MG63 (cell line): ENCODE data around the gene DCLK1. TPM values are rescaled to one million over a fixed set of nuclear protein-coding genes. Genes with fewer than 3 reads are reported as not detected.

Source experiments
- DNase-seq: peaks from one replicate; pipeline ENCODE4 v3.0.0-alpha.2; 2020
- H3K27me3 ChIP-seq: fragments of 250-450 bp; sonication (Bioruptor Pico); 2 replicates; pipeline ENCODE4 v1.5.1; 2020; ENCODE audit warnings: mild to moderate bottlenecking, moderate library complexity
- H3K36me3 ChIP-seq: fragments of 250-450 bp; sonication (Bioruptor Pico); 2 replicates; pipeline ENCODE4 v1.5.1; 2020; ENCODE audit warnings: mild to moderate bottlenecking, moderate library complexity
- H3K4me3 ChIP-seq: fragments of 250-450 bp; sonication (Bioruptor Pico); 2 replicates; pipeline ENCODE4 v1.5.1; 2020; ENCODE audit warnings: mild to moderate bottlenecking, moderate library complexity
- H3K9me3 ChIP-seq: fragments of 250-450 bp; sonication (Bioruptor Pico); 2 replicates; pipeline ENCODE4 v1.5.1; 2020; ENCODE audit warnings: mild to moderate bottlenecking, moderate library complexity
- total RNA-seq: library from RNA; depleted of rRNA; stranded (reverse); fragments of >200 nt; shearing (Covaris generic); gene quantifications from 2 replicates; pipeline ENCODE4 v1.2.3, GENCODE V29; 2014; ENCODE audit warnings: low replicate concordance

The DCLK1 gene
- total RNA-seq, 1 experiment from 2014 or later = 7.0 TPM

GRCh38 chr13:35836446-35836845 is 294.7 kb downstream of the DCLK1 start:
- no peak for DNase-seq

DNA sequence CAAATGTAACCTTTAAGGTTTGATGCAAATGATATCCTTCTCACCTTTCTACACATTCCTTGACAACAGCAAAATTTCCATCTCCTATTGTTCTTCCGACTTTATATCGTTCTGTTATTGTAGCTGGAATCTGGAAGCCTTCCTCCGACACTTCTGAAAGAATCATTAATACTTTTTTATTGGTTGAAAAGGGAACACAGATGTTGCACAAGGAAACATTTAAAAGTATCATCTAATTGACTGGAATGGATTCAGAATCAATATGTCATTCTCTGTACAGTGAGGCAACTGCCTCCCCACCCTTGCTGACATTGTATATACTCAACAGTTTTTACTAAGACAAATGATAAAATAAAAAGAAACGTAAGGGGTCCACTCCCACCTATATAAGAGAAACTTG is 295.2 kb downstream of the DCLK1 start:
- DNase-seq = no peak
- Histone ChIP-seq H3K9me3 (no peaks in the 10 kb centered on the region), H3K4me3 (no peak overlapping the region), H3K27me3 (no peaks in the 10 kb centered on the region), H3K36me3 (no peaks in the 10 kb centered on the region)

More at GRCh38 chr13:35836446-35836845, 294.7 kb downstream of the DCLK1 start:
- H3K27me3 ChIP-seq = no peaks in the 10 kb centered on the region
- H3K9me3 ChIP-seq = no peaks in the 10 kb centered on the region
- no peaks in the 10 kb centered on the region for H3K36me3 ChIP-seq
- no peak overlapping the region for H3K4me3 ChIP-seq

DNA sequence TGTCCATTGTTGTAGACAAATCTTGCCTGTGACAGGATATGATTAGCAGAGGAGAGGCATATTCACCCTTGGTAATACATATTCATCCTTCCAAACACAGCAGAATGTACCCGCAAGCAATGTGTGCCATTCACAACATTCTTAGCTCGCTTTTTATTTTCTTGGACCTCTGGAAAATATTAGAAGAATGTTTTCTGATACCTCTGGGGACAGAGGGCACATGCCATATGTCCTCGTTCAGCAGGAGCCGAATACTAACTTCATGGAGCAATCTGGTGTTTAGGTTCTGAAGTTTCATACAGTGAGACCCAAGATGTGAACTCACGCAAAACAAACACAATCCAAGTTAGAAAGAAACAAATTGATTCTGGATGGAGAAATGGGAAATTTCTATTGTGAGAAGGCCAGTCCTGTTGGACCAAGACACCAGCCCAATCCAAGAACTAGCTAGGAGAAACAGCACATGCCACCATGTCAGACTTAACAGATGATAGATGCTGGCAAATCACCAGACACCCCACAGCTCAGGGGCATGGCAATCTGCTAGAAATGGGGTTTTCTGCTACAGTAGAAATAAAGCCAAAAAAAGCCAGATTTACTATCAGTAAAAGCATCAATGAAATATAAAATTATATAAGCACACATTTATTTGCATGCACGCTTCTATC is 297.4 kb downstream of the DCLK1 start:
- H3K36me3 ChIP-seq = no peaks in the 10 kb centered on the region
- no peak overlapping the region for H3K4me3 ChIP-seq
- DNase-seq = no peak
- no peaks in the 10 kb centered on the region for H3K27me3 ChIP-seq
- H3K9me3 ChIP-seq = no peaks in the 10 kb centered on the region

- DNase-seq = no peak
- H3K9me3 ChIP-seq = no peaks in the 10 kb centered on the region
- H3K4me3 ChIP-seq = no peak overlapping the region
- H3K36me3 ChIP-seq = no peaks in the 10 kb centered on the region
- H3K27me3 ChIP-seq = no peaks in the 10 kb centered on the region
Observed at GRCh38 chr13:35833031-35833430, 298.2 kb downstream of the DCLK1 start.

DNA sequence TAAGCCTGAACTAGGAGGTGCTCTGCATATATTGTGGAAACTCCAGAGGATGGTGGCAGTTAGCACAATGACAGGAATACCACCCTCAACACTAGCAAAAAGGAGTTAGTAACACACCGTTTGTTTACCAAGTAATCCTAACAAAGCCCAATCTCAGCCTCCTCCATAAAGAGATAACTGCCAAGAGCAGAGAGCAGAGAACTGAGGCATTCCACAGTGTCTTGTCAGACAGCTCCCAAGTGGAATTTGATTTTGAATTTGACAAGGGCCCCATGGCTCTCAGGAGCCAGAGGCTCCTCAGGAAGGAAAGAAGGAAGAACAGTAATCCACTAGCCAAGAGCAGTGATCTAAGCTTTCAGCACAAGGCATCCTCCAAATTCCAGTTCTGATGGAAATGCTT is 298.6 kb downstream of the DCLK1 start:
- Histone ChIP-seq H3K4me3 (no peak overlapping the region), H3K27me3 (no peaks in the 10 kb centered on the region), H3K9me3 (no peaks in the 10 kb centered on the region), H3K36me3 (no peaks in the 10 kb centered on the region)
- no peak for DNase-seq

DNA sequence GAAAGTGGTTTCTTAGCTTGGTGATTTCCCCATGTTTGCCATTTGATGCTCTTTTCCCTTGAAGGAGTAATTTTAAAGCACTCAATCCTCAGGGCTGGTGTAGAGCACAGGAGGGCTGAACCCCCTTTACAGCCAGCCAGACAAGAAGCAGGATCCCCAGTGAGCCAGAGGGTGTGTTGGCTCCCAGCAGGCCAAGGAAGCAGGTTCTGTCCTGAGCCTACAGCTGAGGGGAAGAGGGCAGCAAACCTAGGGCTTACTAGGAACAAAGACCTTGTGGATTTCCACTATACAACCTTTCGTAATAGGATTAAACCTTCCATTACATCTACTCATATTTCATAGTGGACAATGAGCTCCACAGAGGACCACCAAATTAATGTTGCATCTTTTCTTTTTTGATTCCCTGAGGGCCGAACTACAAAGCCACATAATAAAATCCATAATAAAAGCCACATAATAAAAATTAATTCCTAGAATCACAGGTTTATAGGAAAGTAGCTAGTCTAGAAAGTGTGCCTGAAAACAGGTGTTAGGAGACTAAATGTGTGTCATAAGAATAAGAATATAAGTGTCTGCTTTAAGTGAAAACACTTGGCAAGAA is 300.2 kb downstream of the DCLK1 start:
- Histone ChIP-seq H3K9me3 (no peaks in the 10 kb centered on the region), H3K4me3 (no peak overlapping the region), H3K27me3 (no peaks in the 10 kb centered on the region), H3K36me3 (no peaks in the 10 kb centered on the region)
- DNase-seq = no peak

- Histone ChIP-seq H3K4me3 (no peak overlapping the region), H3K9me3 (no peaks in the 10 kb centered on the region), H3K27me3 (no peaks in the 10 kb centered on the region), H3K36me3 (no peaks in the 10 kb centered on the region)
- no peak for DNase-seq
Observed at GRCh38 chr13:35826626-35827254, 304.4 kb downstream of the DCLK1 start.

DNA sequence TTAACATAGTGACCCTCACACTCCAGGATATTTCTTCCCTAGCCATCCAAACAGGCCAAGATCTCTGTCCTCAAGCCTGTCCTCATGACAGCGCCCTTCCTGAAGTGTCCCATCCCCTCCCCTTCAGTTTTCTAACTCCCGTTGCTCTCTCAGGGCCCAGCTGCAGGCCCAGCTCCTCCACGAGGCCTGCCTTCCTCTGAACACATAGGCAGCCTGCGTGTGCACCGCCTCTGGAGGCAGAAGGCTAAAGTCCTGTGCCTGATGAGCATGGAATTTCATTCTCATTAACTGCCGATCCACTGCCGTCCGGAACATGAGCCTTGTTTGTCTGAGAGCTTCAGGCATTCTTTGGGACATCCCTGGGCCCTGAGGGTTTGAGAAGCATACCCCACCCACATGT is 306.4 kb downstream of the DCLK1 start:
- DNase-seq = no peak

DNA sequence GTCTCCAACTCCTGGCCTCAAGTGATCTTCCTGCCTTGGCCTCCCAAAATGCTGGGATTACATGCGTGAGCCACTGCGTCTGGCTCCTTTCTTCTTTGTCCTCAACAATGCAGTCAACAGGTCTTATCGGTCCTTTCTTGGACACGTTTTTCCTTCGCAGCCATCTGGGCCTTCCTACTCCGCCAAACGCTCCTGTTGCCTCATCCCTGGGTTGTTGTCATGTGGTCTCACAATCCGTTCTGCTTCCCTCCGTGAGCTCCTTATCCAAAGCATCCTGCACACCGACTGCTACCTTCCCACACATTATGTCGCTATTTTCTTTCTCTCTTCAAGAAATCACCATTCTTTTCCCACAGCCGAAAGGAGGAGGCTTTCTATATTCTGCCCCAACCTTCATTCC is 306.8 kb downstream of the DCLK1 start:
- no peaks in the 10 kb centered on the region for H3K9me3 ChIP-seq
- H3K4me3 ChIP-seq = no peak overlapping the region
- H3K27me3 ChIP-seq = no peaks in the 10 kb centered on the region
- H3K36me3 ChIP-seq = no peaks in the 10 kb centered on the region
- DNase-seq = no peak

More for the DNA sequence above, 306.4 kb downstream of the DCLK1 start:
- Histone ChIP-seq H3K27me3 (no peaks in the 10 kb centered on the region), H3K9me3 (no peaks in the 10 kb centered on the region), H3K36me3 (no peaks in the 10 kb centered on the region), H3K4me3 (no peak overlapping the region)

GRCh38 chr13:35822666-35823065 is 308.5 kb downstream of the DCLK1 start:
- Histone ChIP-seq H3K9me3 (no peaks in the 10 kb centered on the region), H3K27me3 (no peaks in the 10 kb centered on the region), H3K4me3 (no peak overlapping the region), H3K36me3 (no peaks in the 10 kb centered on the region)
- no peak for DNase-seq

DNA sequence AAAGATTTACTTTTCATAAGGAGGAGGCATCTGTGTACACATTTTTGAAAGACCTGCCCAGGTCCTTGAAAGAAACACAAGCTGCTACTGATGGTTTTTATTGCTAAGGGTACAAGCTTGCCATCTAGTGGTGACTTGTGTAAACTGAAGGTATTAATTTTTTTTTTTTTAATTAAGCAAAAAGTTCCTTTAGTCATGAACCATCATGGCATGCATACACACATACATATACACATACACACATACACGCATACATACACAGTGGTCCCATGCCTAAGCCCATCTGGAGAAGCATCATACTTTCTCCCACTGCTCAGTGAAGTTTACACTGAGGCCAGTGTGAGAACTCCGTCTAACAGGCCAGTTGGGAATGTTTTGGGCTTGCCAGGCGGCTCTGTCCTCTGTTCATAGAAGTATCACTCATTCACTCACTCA is 312.5 kb downstream of the DCLK1 start:
- H3K36me3 ChIP-seq = no peaks in the 10 kb centered on the region
- H3K27me3 ChIP-seq = no peaks in the 10 kb centered on the region
- no peak overlapping the region for H3K4me3 ChIP-seq
- DNase-seq = no peak
- H3K9me3 ChIP-seq = no peaks in the 10 kb centered on the region

DNA sequence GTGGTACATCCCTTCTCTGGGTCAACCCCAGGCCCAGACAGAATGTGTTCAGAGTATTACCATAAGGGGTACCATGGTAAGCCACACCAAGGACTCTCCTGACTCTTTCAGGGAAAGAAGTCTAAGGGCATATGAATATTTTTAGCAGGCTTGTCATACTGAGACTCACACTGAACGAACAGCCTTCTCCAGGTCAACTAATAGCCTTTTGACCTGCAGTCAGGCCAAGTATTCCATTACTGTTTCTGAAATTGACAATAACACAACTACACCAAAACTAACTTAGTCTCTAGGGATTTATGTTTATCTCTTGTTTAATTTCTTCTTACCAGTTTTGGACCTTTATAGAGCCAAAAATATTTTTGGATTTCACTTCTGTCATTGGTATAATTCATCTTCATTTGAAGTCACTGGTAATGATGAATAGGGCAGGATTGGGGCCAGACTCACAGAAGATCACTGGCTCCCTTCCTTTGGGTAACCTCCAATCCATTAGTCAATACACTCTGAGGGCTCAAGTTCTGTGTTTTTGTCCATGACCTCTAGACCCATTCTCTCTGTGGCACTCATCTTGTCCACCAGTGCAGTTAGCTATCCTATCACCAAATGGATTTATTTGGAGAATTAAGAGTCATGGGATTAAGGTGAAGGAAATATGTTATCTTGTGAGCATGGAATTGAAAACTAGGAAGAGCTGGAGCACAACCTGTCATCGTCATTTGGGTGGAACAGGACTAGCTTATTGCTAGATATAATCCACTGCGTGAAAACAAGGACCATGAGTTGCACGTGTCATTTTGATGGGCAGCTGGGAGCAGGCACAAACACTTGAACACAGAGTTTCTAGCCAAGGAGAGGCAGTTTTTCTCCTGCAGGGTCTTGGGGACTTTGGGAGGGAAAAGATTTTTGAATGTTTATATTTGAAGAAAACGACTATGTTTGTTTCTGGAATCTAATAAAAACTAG is 313.3 kb downstream of the DCLK1 start:
- no peaks in the 10 kb centered on the region for H3K27me3 ChIP-seq
- no peak for DNase-seq
- no peak overlapping the region for H3K4me3 ChIP-seq
- no peaks in the 10 kb centered on the region for H3K36me3 ChIP-seq
- no peaks in the 10 kb centered on the region for H3K9me3 ChIP-seq

GRCh38 chr13:35814605-35815011 is 316.6 kb downstream of the DCLK1 start:
- Histone ChIP-seq H3K27me3 (no peaks in the 10 kb centered on the region), H3K9me3 (no peaks in the 10 kb centered on the region), H3K36me3 (no peaks in the 10 kb centered on the region), H3K4me3 (no peak overlapping the region)
- DNase-seq = no peak

DNA sequence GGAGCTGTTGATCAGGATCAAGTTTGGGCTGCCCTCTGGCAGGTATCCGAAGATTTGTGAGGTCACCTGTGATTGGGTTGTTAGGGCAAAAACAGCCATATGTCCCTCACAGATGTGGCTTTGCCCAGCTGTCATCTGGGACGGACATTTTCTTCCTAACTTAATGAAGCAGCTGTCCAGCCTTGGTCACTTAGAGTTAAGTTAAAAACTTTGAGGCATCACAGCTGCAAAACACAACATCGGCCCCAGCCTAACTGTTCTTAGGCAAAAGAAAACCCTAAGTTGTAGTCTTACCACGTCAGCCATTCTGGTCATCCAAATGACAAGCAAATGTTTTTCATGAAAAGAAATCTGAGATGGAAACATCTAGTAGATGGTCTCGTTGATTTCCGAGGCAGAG is 318.4 kb downstream of the DCLK1 start:
- Histone ChIP-seq H3K27me3 (no peaks in the 10 kb centered on the region), H3K36me3 (no peaks in the 10 kb centered on the region), H3K4me3 (no peak overlapping the region), H3K9me3 (no peaks in the 10 kb centered on the region)
- DNase-seq = no peak

DNA sequence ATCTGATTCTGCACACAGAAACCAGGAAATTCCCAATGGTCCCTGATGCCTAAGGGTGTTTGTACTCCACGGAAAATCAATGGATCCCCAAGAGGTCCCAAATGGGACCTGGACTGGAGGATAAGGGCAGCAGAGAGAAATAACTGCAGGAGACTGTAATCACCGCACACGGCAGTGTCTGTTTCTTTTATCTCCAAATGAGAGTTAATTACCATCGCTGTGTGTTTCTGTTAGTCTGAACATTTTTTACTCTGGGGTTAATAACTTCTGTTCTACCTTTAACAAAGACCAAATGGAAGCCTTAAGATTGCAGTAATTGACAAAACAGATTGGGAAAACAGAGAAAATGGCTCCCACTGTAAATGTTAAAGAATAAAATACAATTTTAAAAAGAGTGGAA is 320.9 kb downstream of the DCLK1 start:
- no peak for DNase-seq
- Histone ChIP-seq H3K9me3 (no peaks in the 10 kb centered on the region), H3K4me3 (no peak overlapping the region), H3K27me3 (no peaks in the 10 kb centered on the region), H3K36me3 (no peaks in the 10 kb centered on the region)

GRCh38 chr13:35808846-35809245 is 322.3 kb downstream of the DCLK1 start:
- Histone ChIP-seq H3K36me3 (no peaks in the 10 kb centered on the region), H3K4me3 (no peak overlapping the region)

GRCh38 chr13:35804901-35805300 is 326.3 kb downstream of the DCLK1 start:
- H3K9me3 ChIP-seq = no peaks in the 10 kb centered on the region
- no peaks in the 10 kb centered on the region for H3K27me3 ChIP-seq
- no peak for DNase-seq

More at GRCh38 chr13:35808846-35809245, 322.3 kb downstream of the DCLK1 start:
- DNase-seq = no peak
- no peaks in the 10 kb centered on the region for H3K9me3 ChIP-seq
- H3K27me3 ChIP-seq = no peaks in the 10 kb centered on the region

More at GRCh38 chr13:35804901-35805300, 326.3 kb downstream of the DCLK1 start:
- Histone ChIP-seq H3K36me3 (no peaks in the 10 kb centered on the region), H3K4me3 (no peak overlapping the region)
